ENCODE measurements around the gene LMO7. TPM values are rescaled to one million over a fixed set of nuclear protein-coding genes. Genes with fewer than 3 reads are reported as not detected.

The LMO7 gene
- total RNA-seq, 4 donors from 2014 or later, result 87.0 to 293 (median 187) TPM

GRCh38 chr13:75871059-75871458 is 234.9 kb downstream of the LMO7 start:
- WGBS, 2 donors, result 68 to 85% methylated on average over 6 of the region's 6 CpGs
- peak overlapping the region in 3 of 4 donors; percentile 23 to 38 (median 32) for H3K4me3 ChIP-seq
- H3K4me1 ChIP-seq, result peaks cover 0 to 9% (median 0%) of the 10 kb centered on the region in 3 donors
- H3K27me3 ChIP-seq, result no peaks in the 10 kb centered on the region
- H3K9me3 ChIP-seq, result no peaks in the 10 kb centered on the region
- H3K36me3 ChIP-seq, result no peaks in the 10 kb centered on the region
- no peak for DNase-seq
- TF ChIP-seq POLR2A (IDR thresholded peaks at IDR 0.05) (no peak), CTCF (IDR thresholded peaks at IDR 0.05) (no peak)
- peak overlapping the region in 1 of 4 donors; percentile 23 for H3K27ac ChIP-seq
- intact Hi-C loops (cut with DNase I), result loop anchor here (10.0 kb wide), 3 partner anchors 144 to 1034 kb away; no protein-coding TSS in a partner anchor

GRCh38 chr13:75872980-75873379 is 236.8 kb downstream of the LMO7 start:
- Histone ChIP-seq H3K36me3 (no peaks in the 10 kb centered on the region), H3K4me1 (peaks cover 0 to 21% (median 4%) of the 10 kb centered on the region in 3 donors), H3K4me3 (no peak overlapping the region), H3K27ac (no peak overlapping the region), H3K9me3 (no peaks in the 10 kb centered on the region), H3K27me3 (no peaks in the 10 kb centered on the region)
- intact Hi-C loops (cut with DNase I), result loop anchor here (10.0 kb wide), 3 partner anchors 142 to 1032 kb away; no protein-coding TSS in a partner anchor
- no peak for DNase-seq
- TF ChIP-seq POLR2A (IDR thresholded peaks at IDR 0.05), result no peak
- 49 to 70% methylated on average over 3 of the region's 3 CpGs for WGBS, 2 donors

- no peaks in the 10 kb centered on the region for H3K9me3 ChIP-seq
- 89 to 92% methylated on average over 10 of the region's 10 CpGs for WGBS, 2 donors
- H3K27me3 ChIP-seq, result no peaks in the 10 kb centered on the region
- intact Hi-C loops (cut with DNase I), result loop anchor here (10.0 kb wide), 3 partner anchors 141 to 1031 kb away; no protein-coding TSS in a partner anchor
- DNase-seq, result no peak
- no peak overlapping the region for H3K27ac ChIP-seq
- H3K4me3 ChIP-seq, result no peak overlapping the region
- H3K36me3 ChIP-seq, result no peaks in the 10 kb centered on the region
- H3K4me1 ChIP-seq, result peaks cover 0 to 21% (median 4%) of the 10 kb centered on the region in 3 donors
- TF ChIP-seq POLR2A (IDR thresholded peaks at IDR 0.05) (no peak), CTCF (IDR thresholded peaks at IDR 0.05) (no peak)
Measured at GRCh38 chr13:75873494-75873893, 237.4 kb downstream of the LMO7 start.

GRCh38 chr13:75875450-75875849 is 239.3 kb downstream of the LMO7 start:
- no peaks in the 10 kb centered on the region for H3K27me3 ChIP-seq
- no peak for DNase-seq
- peaks cover 0 to 18% (median 4%) of the 10 kb centered on the region in 3 donors for H3K4me1 ChIP-seq
- intact Hi-C loops (cut with DNase I), result loop anchor here (5.0 to 10.0 kb wide), 4 partner anchors 139 to 1029 kb away; no protein-coding TSS in a partner anchor
- H3K4me3 ChIP-seq, result no peak overlapping the region
- no peak for TF ChIP-seq CTCF (IDR thresholded peaks at IDR 0.05)
- TF ChIP-seq POLR2A (IDR thresholded peaks at IDR 0.05), result no peak
- no peaks in the 10 kb centered on the region for H3K9me3 ChIP-seq
- H3K27ac ChIP-seq, result no peak overlapping the region
- H3K36me3 ChIP-seq, result no peaks in the 10 kb centered on the region
- 67 to 75% methylated on average over 1 of the region's 1 CpG for WGBS, 2 donors

GRCh38 chr13:75876142-75877050 is 240.3 kb downstream of the LMO7 start:
- TF ChIP-seq POLR2A (IDR thresholded peaks at IDR 0.05), result no peak
- peak; percentile 70 to 94 (median 87) for TF ChIP-seq CTCF (IDR thresholded peaks at IDR 0.05)
- WGBS, 2 donors, result 8 to 9% methylated on average over 11 of the region's 11 CpGs
- no peaks in the 10 kb centered on the region for H3K9me3 ChIP-seq
- no peaks in the 10 kb centered on the region for H3K36me3 ChIP-seq
- DNase-seq, result no peak
- no peak overlapping the region for H3K27ac ChIP-seq
- no peaks in the 10 kb centered on the region for H3K27me3 ChIP-seq
- intact Hi-C loops (cut with DNase I), result loop anchor here (5.0 to 10.0 kb wide), 4 partner anchors 138 to 1028 kb away; no protein-coding TSS in a partner anchor
- H3K4me1 ChIP-seq, result peaks cover 0 to 14% (median 4%) of the 10 kb centered on the region in 3 donors
- no peak overlapping the region for H3K4me3 ChIP-seq
